HepG2 (cell line): ENCODE measurements around the gene INTS6. TPM values are rescaled to one million over a fixed set of nuclear protein-coding genes. Genes with fewer than 3 reads are reported as not detected.

ENCODE experiments used
- AGO1 ChIP-seq: fragments of 200-400 bp; formaldehyde crosslinking; IDR thresholded peaks from 2 replicates; pipeline ENCODE4 v1.6.1; 2017; ENCODE audit warnings: mild to moderate bottlenecking, low read depth, low read length, moderate library complexity; ENCODE audit not compliant: poor library complexity, severe bottlenecking
- AKAP8 ChIP-seq: sonication (generic); formaldehyde crosslinking; IDR thresholded peaks from 2 replicates; pipeline ENCODE4 v1.5.1; 2020; ENCODE audit warnings: mild to moderate bottlenecking, missing genetic modification reagents
- ATF7-NPFF ChIP-seq: sonication (generic); formaldehyde crosslinking; IDR thresholded peaks from 2 replicates; pipeline ENCODE4 v1.8.1; 2023; ENCODE audit warnings: mild to moderate bottlenecking, low read depth, missing genetic modification reagents, moderate library complexity
- DMTF1 ChIP-seq: sonication (generic); formaldehyde crosslinking; IDR thresholded peaks from 2 replicates; pipeline ENCODE4 v1.4.0; 2020; ENCODE audit warnings: mild to moderate bottlenecking, missing genetic modification reagents
- ELF4 ChIP-seq: sonication (generic); formaldehyde crosslinking; IDR thresholded peaks from 2 replicates; pipeline ENCODE4 v1.5.0; 2020; ENCODE audit warnings: missing genetic modification reagents, mild to moderate bottlenecking, moderate library complexity, borderline replicate concordance
- FOXO1 ChIP-seq: sonication (generic); formaldehyde crosslinking; IDR thresholded peaks from 2 replicates; pipeline ENCODE4 v1.4.0; 2020; ENCODE audit warnings: missing genetic modification reagents
- HIC2 ChIP-seq: sonication (generic); formaldehyde crosslinking; IDR thresholded peaks from 2 replicates; pipeline ENCODE4 v1.9.0; 2022; ENCODE audit warnings: low read depth, missing genetic modification reagents
- HMG20A ChIP-seq: IDR thresholded peaks from 2 replicates; pipeline ENCODE4 v1.6.1; 2016; ENCODE audit warnings: borderline replicate concordance
- IKZF4 ChIP-seq: sonication (generic); formaldehyde crosslinking; IDR thresholded peaks from 2 replicates; pipeline ENCODE4 v1.5.1; 2020; ENCODE audit warnings: borderline replicate concordance, mild to moderate bottlenecking, low read depth, missing genetic modification reagents; ENCODE audit errors: not compliant biosample characterization
- KDM2A ChIP-seq: sonication (generic); formaldehyde crosslinking; IDR thresholded peaks from 2 replicates; pipeline ENCODE4 v1.4.0; 2020; ENCODE audit warnings: low read depth, missing genetic modification reagents, borderline replicate concordance
- MYC ChIP-seq: sonication (generic); formaldehyde crosslinking; IDR thresholded peaks from 2 replicates; pipeline ENCODE4 v1.9.0; 2021; ENCODE audit warnings: missing genetic modification reagents, borderline replicate concordance
- NR2C2 ChIP-seq: sonication (generic); formaldehyde crosslinking; IDR thresholded peaks from 2 replicates; pipeline ENCODE4 v1.4.0; 2020; ENCODE audit warnings: missing genetic modification reagents, mild to moderate bottlenecking, moderate library complexity, borderline replicate concordance
- PHF8 ChIP-seq: sonication (generic); formaldehyde crosslinking; IDR thresholded peaks from 2 replicates; pipeline ENCODE4 v1.5.0; 2020; ENCODE audit warnings: missing genetic modification reagents
- POLR2G ChIP-seq: fragments of 200-400 bp; formaldehyde crosslinking; IDR thresholded peaks from 2 replicates; pipeline ENCODE4 v1.6.1; 2018; ENCODE audit warnings: mild to moderate bottlenecking, low read depth, low read length, moderate library complexity
- SP2 ChIP-seq: sonication (generic); formaldehyde crosslinking; IDR thresholded peaks from 2 replicates; pipeline ENCODE4 v1.5.1; 2020; ENCODE audit warnings: mild to moderate bottlenecking, missing genetic modification reagents
- TIGD3 ChIP-seq: sonication (generic); formaldehyde crosslinking; IDR thresholded peaks from 2 replicates; pipeline ENCODE4 v1.5.1; 2020; ENCODE audit warnings: mild to moderate bottlenecking, missing genetic modification reagents, borderline replicate concordance
- TRAFD1 ChIP-seq: sonication (generic); formaldehyde crosslinking; IDR thresholded peaks from 2 replicates; pipeline ENCODE4 v1.5.1; 2020; ENCODE audit warnings: missing genetic modification reagents, mild to moderate bottlenecking, borderline replicate concordance
- ZEB1 ChIP-seq: IDR thresholded peaks from 2 replicates; pipeline ENCODE4 v1.6.1; 2012; ENCODE audit warnings: mild to moderate bottlenecking, low read depth, inconsistent platforms; ENCODE audit not compliant: insufficient replicate concordance
- ZNF274 ChIP-seq: sonication (generic); formaldehyde crosslinking; IDR thresholded peaks from 2 replicates; pipeline ENCODE4 v1.5.1; 2020; ENCODE audit warnings: mild to moderate bottlenecking, missing genetic modification reagents
- ZNF33A ChIP-seq: sonication (generic); formaldehyde crosslinking; IDR thresholded peaks from 2 replicates; pipeline ENCODE4 v1.5.1; 2020; ENCODE audit warnings: missing genetic modification reagents, mild to moderate bottlenecking, moderate library complexity, borderline replicate concordance
- ZNF501 ChIP-seq: sonication (generic); formaldehyde crosslinking; IDR thresholded peaks from 2 replicates; pipeline ENCODE4 v1.5.1; 2020; ENCODE audit warnings: mild to moderate bottlenecking, moderate library complexity, missing genetic modification reagents
- polyA plus RNA-seq, 8 experiments: library from polyadenylated mRNA; depleted of rRNA in 3 of 8; stranded (reverse) in 7 of 8; unstranded in 1 of 8; fragments of >200 nt; fragmentation: Illumina TruSeq in 4 of 8; extraction: Trizol in 4 of 8; gene quantifications; 2 replicates each; pipeline versions ENCODE4 v1.2.1 to v1.2.3, GENCODE V29; 2011 to 2016; ENCODE audit warnings: low read depth in 4 of 8, missing spikeins in 1 of 8, mixed read lengths in 1 of 8; ENCODE audit not compliant: insufficient read depth in 1 of 8
- total RNA-seq, 5 experiments: library from RNA; depleted of rRNA; stranded (reverse); fragments of >200 nt; fragmentation: Illumina TruSeq; extraction: Trizol; gene quantifications; 2 replicates each; pipeline ENCODE4 v1.2.3, GENCODE V29; 2016; ENCODE audit warnings: low read depth in 1 of 5

The INTS6 gene
- total and polyA plus RNA-seq, 2 of the 13 experiments (the other 11 are each of a cell fraction or from before 2014, with no cell fraction given), result 27.9 to 38.4 TPM

- TF ChIP-seq TRAFD1 (CRISPR knock-in tag) (no peak), KDM2A (CRISPR knock-in tag) (peak; percentile 41), AGO1 (no peak), HMG20A (CRISPR knock-in tag) (no peak), SP2 (CRISPR knock-in tag) (0 out of 2 replicates have a peak, but pooled peaks have one; percentile 18), POLR2G (peak; percentile 64), ZNF33A (CRISPR knock-in tag) (no peak), ZNF274 (CRISPR knock-in tag) (peak; percentile 66; the same call in 1 of the 2 replicates), ZEB1 (peak; percentile 44), IKZF4 (no peak), ZNF501 (CRISPR knock-in tag) (peak; percentile 72), DMTF1 (no peak), ELF4 (CRISPR knock-in tag) (no peak), AKAP8 (0 out of 2 replicates have a peak, but pooled peaks have one; percentile 60), MYC (peak; percentile 60), TIGD3 (CRISPR knock-in tag) (0 out of 2 replicates have a peak, but pooled peaks have one; percentile 28), HIC2 (CRISPR knock-in tag) (peak; percentile 34; the same call in 1 of the 2 replicates), PHF8 (peak; percentile 77; the same call in 1 of the 2 replicates), NR2C2 (CRISPR knock-in tag) (peak; percentile 59; the same call in 1 of the 2 replicates), FOXO1 (CRISPR knock-in tag) (peak; percentile 77), ATF7-NPFF (peak; percentile 77)
These were observed 547 bp upstream of the INTS6 start (continued) for GRCh38 chr13:51453207-51453958.
